ENCODE data around the gene TAX1BP1.

TAX1BP1 gene

GRCh38 chr7:27774717-27775328 is 34.9 kb downstream of the TAX1BP1 start:
- peak; percentile 83 for TF ChIP-seq CTCF (IDR thresholded peaks at IDR 0.05)

- no peak for TF ChIP-seq CTCF (IDR thresholded peaks at IDR 0.05)
Observed at GRCh38 chr7:27775782-27776181, 35.8 kb downstream of the TAX1BP1 start.

GRCh38 chr7:27777662-27778061 is 37.7 kb downstream of the TAX1BP1 start:
- TF ChIP-seq CTCF (IDR thresholded peaks at IDR 0.05), result no peak

GRCh38 chr7:27779873-27780272 is 39.9 kb downstream of the TAX1BP1 start:
- TF ChIP-seq CTCF (IDR thresholded peaks at IDR 0.05), result no peak

- TF ChIP-seq CTCF (IDR thresholded peaks at IDR 0.05), result no peak
Observed at GRCh38 chr7:27781188-27781587, 41.2 kb downstream of the TAX1BP1 start.

GRCh38 chr7:27782849-27783248 is 42.9 kb downstream of the TAX1BP1 start:
- TF ChIP-seq CTCF (IDR thresholded peaks at IDR 0.05), result no peak

- TF ChIP-seq CTCF (IDR thresholded peaks at IDR 0.05), result peak; percentile 49
Observed at GRCh38 chr7:27784399-27785053, 44.6 kb downstream of the TAX1BP1 start.
